Esophagus squamous epithelium (tissue), 5 donors: Measurements from ENCODE around the gene HES5. TPM values are rescaled to one million over a fixed set of nuclear protein-coding genes. Genes with fewer than 3 reads are reported as not detected.

Experiments
- DNase-seq: peaks from one replicate; lab custom pipeline; 2025; lab: John Stamatoyannopoulos, UW
- H3K27ac ChIP-seq, 4 donors: fragments of 200-600 bp; sonication (generic); one replicate each; pipeline ENCODE4 v1.5.1; 2016 to 2019; ENCODE audit warnings: mild to moderate bottlenecking in 1 of 4
- H3K27me3 ChIP-seq, 4 donors: fragments of 200-600 bp; sonication (generic); 1 replicate in 3 of 4; 2 replicates in 1 of 4; pipeline versions ENCODE4 v1.5.1 to v1.6.0; 2017 to 2021; ENCODE audit warnings: antibody characterized with exemption in 1 of 4
- H3K36me3 ChIP-seq, 3 donors: fragments of 200-600 bp; sonication (generic); one replicate each; pipeline ENCODE4 v1.5.1; 2016 to 2019
- H3K4me1 ChIP-seq, 3 donors: fragments of 200-600 bp; sonication (generic); one replicate each; pipeline ENCODE4 v1.5.1; 2017 to 2019
- H3K4me3 ChIP-seq, 4 donors: fragments of 200-600 bp; sonication (generic); 1 replicate in 3 of 4; 2 replicates in 1 of 4; pipeline ENCODE4 v1.5.1; 2016 to 2019; ENCODE audit warnings: mild to moderate bottlenecking in 2 of 4, moderate library complexity in 1 of 4
- H3K9me3 ChIP-seq, 3 donors: fragments of 200-600 bp; sonication (generic); one replicate each; pipeline ENCODE4 v1.5.1; 2016 to 2019
- CTCF ChIP-seq, 6 experiments: fragments of 450-650 bp in 4 of 6; fragments of 200-600 bp in 2 of 6; sonication (generic) in 2 of 6; IDR thresholded peaks; one replicate each; pipeline ENCODE4 v1.5.1; 2016 to 2019; ENCODE audit warnings: antibody characterized with exemption in 6 of 6, mild to moderate bottlenecking in 4 of 6, moderate library complexity in 4 of 6
- POLR2A ChIP-seq, 4 donors: fragments of 450-650 bp; IDR thresholded peaks; one replicate each; pipeline ENCODE4 v1.6.1; 2017; ENCODE audit warnings: antibody characterized with exemption in 4 of 4, mild to moderate bottlenecking in 4 of 4, moderate library complexity in 3 of 4
- WGBS, 2 donors: methylation state at CpG; one replicate each; pipeline ENCODE4 v1.1.5; 2018; 5-methylcytosine and 5-hydroxymethylcytosine counted together
- intact Hi-C: fragments of 100-400 bp; cut with DNase I; formaldehyde crosslinking; loops from one replicate; pipeline ENCODE4 v1.15.0; 2022
- total RNA-seq, 4 donors: library from RNA; depleted of rRNA; stranded (reverse); fragments of >200 nt; gene quantifications; one replicate each; pipeline ENCODE4 v1.1.0, GENCODE V29; 2016
- donor health status: DM: yes; HTN: yes; CAD: no.

HES5 gene
- total RNA-seq, 4 donors from 2014 or later, result 0.35 to 0.76 (median 0.70) TPM; not detected in 1

GRCh38 chr1:2563205-2563604 is 33.1 kb upstream of the HES5 start:
- Histone ChIP-seq H3K4me3 (no peak overlapping the region), H3K27ac (no peak overlapping the region), H3K36me3 (peaks cover 11 to 57% (median 15%) of the 10 kb centered on the region in 3 donors), H3K27me3 (peaks cover 0 to 22% (median 0%) of the 10 kb centered on the region in 4 donors), H3K9me3 (no peaks in the 10 kb centered on the region), H3K4me1 (peaks cover 0 to 17% (median 6%) of the 10 kb centered on the region in 3 donors)
- DNase-seq, result no peak
- no peak for TF ChIP-seq POLR2A (IDR thresholded peaks at IDR 0.05)
- no peak for TF ChIP-seq CTCF (IDR thresholded peaks at IDR 0.05)
- WGBS, 2 donors, result 91% methylated on average over 7 of the region's 18 CpGs; no CpG with 5 or more reads in 1 of the 2 donors
- intact Hi-C loops, result no loop called here

GRCh38 chr1:2561898-2562895 is 32.1 kb upstream of the HES5 start:
- Histone ChIP-seq H3K27ac (no peak overlapping the region), H3K9me3 (no peaks in the 10 kb centered on the region), H3K27me3 (peaks cover 0 to 17% (median 0%) of the 10 kb centered on the region in 4 donors), H3K36me3 (peaks cover 11 to 59% (median 15%) of the 10 kb centered on the region in 3 donors), H3K4me3 (no peak overlapping the region), H3K4me1 (peaks cover 6 to 27% (median 17%) of the 10 kb centered on the region in 3 donors)
- TF ChIP-seq CTCF (IDR thresholded peaks at IDR 0.05) (peak in 3 of 6 experiments; percentile 25 to 54 (median 35)), POLR2A (IDR thresholded peaks at IDR 0.05) (no peak)
- WGBS, 2 donors, result 87 to 100% methylated on average over 1 to 8 of the region's 24 CpGs
- no peak for DNase-seq
- intact Hi-C loops, result no loop called here

- no peak overlapping the region for H3K27ac ChIP-seq
- H3K4me1 ChIP-seq, result peaks cover 11 to 34% (median 20%) of the 10 kb centered on the region in 3 donors
- H3K4me3 ChIP-seq, result no peak overlapping the region
- H3K36me3 ChIP-seq, result peaks cover 11 to 59% (median 15%) of the 10 kb centered on the region in 3 donors
- peaks cover 0 to 9% (median 0%) of the 10 kb centered on the region in 4 donors for H3K27me3 ChIP-seq
- 60 to 79% methylated on average over 1 to 6 of the region's 11 CpGs for WGBS, 2 donors
- H3K9me3 ChIP-seq, result no peaks in the 10 kb centered on the region
- intact Hi-C loops, result no loop called here
- TF ChIP-seq POLR2A (IDR thresholded peaks at IDR 0.05), result no peak
- TF ChIP-seq CTCF (IDR thresholded peaks at IDR 0.05), result no peak
- no peak for DNase-seq
Measured at GRCh38 chr1:2561446-2561845, 31.4 kb upstream of the HES5 start.

- no peaks in the 10 kb centered on the region for H3K27me3 ChIP-seq
- peaks cover 11 to 59% (median 15%) of the 10 kb centered on the region in 3 donors for H3K36me3 ChIP-seq
- no peak for DNase-seq
- intact Hi-C loops, result no loop called here
- H3K4me3 ChIP-seq, result no peak overlapping the region
- H3K9me3 ChIP-seq, result no peaks in the 10 kb centered on the region
- no peak overlapping the region for H3K27ac ChIP-seq
- no peak for TF ChIP-seq POLR2A (IDR thresholded peaks at IDR 0.05)
- no peak for TF ChIP-seq CTCF (IDR thresholded peaks at IDR 0.05)
- 60 to 91% methylated on average over 2 to 4 of the region's 15 CpGs for WGBS, 2 donors
- peaks cover 16 to 41% (median 26%) of the 10 kb centered on the region in 3 donors for H3K4me1 ChIP-seq
Measured at GRCh38 chr1:2560299-2561073, 30.4 kb upstream of the HES5 start.
